CD4-positive, alpha-beta T cell treated with Interferon alpha-2 for 1 hour (primary cell): ENCODE measurements around the gene TUBB6.

ENCODE experiments used
- DNase-seq, 2 donors: peaks; one replicate each; pipeline ENCODE4 v3.0.0-alpha.2; 2020 to 2022

TUBB6 gene

DNA sequence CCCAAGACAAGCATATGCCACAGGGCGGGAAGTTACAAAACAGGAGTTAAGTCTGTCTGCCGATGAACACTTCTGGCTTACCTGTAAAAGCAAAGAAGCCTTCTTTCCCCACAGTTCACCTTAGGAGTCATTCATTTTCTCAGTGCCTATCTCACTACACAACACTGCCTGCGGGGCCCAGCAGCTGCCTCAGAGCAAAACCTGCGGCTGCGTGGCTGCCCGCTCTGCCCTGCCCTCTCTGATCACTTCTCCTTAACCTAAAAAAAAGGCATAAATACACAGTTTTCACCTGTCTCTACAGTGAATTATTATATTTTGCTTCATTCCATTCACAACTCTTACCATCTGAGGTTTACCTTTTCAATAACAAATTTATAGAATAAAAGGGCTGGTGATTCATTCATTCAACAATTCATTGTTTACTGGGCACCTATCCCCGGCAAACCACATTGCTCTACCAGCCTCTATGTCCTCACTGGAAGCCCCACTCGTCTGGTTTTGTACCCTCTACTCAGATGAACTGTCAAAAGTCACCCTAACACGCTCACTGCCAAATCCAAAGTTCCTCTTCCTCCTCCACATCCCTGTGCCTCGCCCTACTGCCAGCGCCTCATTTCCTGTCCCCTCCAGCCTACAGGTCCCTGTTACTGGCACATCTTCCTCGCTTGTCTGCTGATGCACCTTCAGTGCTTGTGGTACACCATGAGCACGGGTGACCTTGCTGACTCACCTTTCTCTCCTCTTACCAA, 37.6 kb downstream of the TUBB6 start:
- DNase-seq = no peak

DNA sequence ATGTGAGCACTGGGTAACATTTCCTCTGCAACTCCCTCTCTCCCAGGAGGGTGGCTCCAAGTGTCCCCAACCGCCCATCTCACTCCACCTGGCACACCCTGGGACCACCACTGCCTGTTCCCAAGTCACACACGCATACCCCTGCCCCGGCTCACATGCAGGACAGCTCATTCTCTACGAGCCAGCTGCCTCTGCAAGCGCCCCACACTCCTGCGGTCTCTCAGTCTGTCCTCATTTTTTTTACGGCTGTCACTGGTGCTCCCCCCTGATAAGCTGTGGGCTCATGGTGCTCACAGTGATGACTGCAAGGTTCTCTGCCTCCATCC, 38.2 kb downstream of the TUBB6 start:
- no peak for DNase-seq

DNA sequence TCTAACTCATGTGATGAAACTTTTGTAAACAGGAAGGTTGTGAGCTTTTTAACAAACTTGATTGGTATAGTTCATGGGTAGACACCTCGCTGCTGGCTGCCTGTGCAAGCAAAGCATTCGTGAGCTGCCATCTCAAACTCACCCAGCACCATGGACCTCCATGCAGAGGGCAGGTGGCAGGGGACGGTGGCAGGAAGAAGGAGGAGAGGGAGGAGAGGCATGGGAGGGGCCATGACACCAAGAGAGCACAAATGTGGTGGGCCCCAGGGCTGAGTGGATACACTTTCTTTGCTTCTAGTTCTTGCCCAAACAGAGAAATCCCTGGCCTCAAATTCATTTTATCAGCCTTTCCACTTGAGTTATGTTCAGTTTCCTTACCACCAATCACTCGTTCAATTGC, 39.9 kb downstream of the TUBB6 start:
- no peak for DNase-seq

DNA sequence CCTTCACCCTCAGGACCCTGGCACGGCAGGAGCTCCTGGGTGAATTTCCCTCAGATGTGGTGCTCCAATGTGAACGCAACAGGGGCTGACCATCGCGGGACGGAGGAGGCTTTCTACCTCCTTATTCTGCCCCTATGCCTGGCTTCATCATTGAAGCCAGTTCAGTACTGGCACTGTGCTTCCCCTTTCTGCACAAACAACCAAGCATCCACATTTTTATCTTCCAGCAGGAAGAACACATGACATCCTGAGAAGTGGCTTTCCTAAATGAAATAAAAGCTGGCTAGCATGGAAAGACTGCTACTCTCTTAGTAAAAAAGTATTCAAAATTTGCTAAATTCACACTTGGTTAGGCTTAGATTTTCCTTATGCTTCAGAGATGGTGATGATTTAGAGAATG, 44.1 kb downstream of the TUBB6 start:
- no peak for DNase-seq

DNA sequence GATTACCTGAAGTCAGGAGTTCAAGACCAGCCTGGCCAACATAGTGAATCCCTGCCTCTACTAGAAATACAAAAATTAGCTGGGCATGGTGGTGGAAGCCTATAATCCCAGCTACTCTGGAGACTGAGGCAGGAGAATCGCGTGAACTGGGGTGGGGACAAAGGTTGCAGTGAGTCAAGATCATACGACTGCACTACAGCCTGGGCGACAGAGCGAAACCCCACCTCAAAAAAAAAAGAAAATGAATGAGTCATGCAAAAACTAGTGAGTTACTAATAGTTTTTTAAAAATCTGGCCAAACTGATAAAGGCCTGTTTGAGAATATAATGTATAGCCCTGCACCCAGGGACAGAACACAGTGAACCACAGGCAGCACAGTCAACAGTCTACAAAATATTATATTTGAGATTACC, 51.5 kb downstream of the TUBB6 start:
- no peak for DNase-seq

DNA sequence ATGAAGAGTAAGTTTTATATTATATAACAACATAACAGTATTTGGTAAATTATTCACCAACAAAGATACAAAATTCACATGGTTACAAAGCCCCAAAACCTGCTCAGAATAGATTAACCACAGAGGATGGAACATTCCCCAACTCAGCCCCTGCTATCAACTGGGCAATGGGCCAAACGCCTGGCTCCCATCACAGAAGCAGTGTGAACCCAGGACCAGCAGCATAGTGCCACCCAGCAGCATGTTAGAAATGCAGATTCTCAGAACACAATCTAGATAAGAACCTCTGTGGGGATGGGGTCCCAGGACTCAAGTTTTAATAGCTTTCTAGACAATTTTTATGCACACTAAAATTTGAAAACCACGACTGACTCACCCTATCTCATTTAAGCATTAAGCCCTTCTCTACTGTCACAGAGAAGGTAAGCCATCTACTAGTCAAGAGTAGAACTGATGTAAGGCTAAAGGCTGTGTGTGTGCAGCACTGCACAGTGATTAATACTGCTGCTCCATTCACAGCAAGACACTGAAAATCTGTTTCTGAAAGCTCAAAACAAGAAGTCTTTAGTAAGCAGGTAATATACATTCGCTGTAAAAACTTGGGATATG, 53.8 kb downstream of the TUBB6 start:
- DNase-seq = no peak

DNA sequence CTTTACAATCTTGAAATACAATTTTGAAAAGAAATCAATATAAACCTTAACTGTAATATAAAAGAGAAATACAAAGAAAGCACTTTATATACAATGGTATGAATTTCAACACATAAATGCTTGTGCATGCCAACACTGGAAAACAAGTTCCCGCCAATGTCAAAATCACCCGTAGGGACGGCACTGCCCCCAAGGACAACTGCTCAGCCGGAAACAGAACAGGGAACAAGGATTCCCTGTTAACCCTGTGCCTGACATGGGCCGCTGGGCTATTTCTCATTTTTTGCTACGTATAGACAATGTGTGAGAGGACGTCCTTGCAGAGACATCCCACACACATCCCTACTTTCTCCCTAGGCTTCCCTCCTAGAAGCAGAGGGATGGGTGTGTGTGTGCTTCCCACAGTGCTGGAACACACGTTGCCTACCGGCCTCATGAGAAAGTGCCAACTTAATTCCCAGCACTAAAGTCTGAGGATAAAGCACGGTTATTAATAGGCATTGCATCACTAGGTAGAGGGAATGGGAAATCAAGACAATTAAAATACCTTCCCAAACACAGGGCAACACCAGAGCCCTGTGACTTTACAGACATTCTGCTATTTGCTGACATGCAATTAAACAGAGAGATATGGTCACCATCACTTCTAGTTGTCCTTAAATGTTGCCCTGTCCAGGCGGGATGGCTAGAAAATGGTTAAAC, 54.6 kb downstream of the TUBB6 start:
- DNase-seq = no peak

DNA sequence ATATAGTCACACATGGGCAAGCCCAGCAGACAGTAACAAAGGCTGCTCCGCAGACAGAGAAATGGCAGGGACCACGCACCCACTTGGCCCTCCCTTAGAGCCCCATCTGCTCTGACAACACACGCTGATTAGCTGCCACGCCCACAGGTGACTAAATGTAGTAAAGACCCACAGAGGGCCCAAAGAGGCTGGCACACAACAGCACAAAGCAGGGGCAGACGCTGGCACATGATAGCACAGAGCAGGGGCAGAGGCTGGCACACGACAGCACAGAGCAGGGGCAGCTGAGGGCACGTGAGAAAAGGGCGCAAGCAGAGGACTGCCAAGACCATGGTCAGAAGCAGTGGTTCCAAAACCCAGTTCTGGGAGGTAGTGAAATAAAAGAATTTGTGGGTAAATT, 58.3 kb downstream of the TUBB6 start:
- no peak for DNase-seq

DNA sequence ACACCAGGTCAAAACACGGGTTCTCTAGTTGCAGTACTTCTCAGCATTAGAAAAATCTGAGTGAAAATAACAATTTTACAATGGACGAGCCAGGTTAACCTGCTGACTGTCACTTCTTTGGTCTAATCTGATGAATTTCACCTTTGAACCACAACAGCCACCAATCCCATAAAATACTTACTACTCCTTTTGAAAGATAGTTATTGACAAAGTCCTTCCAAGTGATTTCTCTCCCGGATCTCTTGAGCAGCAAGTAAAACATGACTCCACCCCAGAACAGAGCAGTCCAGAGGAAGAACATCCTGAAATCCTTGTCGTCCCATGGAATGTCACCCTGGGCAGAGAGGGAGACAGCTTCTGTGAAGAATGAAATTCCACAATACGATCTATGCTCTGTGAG, 58.7 kb downstream of the TUBB6 start:
- no peak for DNase-seq

DNA sequence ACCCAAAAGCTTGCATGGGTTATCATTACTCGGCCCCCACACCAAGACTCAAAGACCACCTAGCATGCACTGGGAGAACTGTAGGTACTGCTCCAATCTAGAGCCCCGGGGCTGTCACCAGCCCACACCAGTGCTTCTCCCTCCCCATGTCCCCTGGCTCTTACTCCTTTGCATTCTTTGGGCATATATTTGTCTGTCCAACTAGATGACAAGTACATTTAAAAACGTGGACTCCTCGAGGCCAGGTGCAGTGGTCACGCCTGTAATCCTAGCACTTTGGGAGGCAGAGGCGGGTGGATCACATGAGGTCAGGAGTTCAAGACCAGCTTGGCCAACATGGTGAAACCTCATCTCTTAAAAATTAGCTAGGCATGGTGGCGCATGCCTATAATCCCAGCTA, 61.2 kb downstream of the TUBB6 start:
- DNase-seq = no peak

DNA sequence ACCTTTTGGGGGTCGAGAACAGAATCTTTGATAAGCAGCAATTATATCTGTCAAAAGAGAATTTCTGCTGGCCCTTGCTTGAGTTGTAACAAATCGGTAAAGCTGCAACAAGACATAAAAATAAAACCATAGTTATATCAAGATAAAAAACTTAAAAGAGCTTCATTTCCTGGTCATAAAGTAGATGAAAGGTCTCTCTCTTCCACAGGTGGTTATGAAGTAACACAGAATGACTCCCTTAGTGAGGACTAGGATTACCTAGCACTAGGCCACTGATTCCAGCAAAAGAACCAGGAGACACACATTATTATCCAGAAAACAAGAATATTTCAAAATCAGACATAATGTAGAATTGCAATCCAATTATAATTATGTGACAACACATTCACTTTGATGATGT, 63.5 kb downstream of the TUBB6 start:
- no peak for DNase-seq

DNA sequence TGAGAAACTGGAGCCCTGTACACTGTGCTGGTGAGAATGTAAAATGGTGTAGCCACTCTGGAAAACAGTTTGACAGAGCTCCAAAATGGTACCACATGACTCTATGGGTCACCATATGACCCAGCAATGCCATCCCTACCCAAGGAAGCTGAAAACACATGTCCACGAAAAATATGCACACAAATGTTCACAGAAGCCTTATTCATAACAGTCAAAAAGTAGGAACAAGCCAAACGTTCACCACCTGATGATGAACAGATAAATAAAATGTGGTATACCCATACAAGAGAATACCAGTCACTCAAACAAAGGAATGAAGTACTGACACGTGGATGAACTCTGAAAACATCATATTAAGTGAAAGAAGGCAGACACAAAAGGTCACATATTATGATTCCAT, 64.4 kb downstream of the TUBB6 start:
- DNase-seq = no peak

DNA sequence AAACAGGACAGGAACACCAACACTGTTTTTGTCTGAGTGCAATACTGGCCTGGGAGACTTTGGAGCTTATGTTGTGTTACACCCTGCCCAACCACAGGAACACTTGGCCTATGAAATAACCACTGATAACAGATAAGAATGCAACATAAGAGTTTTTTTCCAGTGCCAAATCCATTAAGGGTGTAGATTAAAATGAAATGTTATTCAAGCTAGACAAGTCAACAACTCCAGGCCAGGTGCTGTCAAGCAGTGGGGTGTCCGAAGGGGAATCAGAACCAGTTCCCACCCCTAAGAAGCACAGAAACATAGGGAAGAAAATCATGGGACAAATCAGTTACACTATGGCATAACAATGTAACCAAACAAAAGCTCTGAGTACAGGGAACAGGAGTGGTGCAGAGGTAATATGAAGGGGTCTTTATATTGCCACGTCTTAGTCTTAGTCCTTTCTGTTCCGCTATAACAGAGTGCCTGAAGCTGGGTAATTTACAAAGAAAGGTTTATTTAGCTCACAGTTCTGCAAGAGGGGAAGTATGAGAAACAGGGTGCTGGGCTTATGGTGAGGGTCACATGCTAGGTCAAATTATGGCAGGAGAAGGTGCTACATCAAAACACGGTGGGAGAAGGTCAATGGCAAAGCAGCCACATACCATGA, 65.2 kb downstream of the TUBB6 start:
- no peak for DNase-seq

DNA sequence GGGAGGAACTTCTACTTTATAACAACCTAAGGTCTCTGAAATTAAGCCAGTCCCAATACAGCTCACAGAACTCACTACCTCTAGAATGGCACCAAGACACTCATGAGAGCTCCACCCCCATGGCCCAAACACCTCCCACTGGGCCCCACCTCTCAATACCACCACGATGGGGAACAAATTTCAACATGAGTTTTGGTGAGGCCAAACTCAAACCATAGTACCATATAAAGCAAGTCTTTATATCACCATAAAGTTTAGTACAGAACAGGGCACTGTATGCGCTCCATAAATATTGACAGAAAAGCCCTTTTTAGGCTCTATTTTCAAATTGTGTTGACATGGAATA, 65.7 kb downstream of the TUBB6 start:
- no peak for DNase-seq

DNA sequence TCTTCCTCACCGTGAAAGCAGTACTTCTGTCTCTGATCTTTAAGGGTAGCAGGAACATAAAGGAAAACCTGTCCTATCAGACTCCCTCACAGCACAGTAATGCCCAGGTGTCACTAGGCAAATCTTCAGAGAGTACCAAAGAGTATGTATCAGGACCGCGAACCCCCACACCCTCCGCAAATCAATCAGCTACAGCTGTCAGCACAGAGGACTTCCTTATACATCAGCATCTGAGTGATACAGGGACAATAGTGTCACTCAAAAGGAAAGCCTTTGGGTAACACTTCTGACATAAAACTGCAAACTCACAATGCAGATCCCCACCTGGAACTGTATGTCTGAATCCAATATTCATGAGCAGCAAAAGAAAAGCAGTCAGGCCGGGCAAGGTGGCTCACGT, 66.4 kb downstream of the TUBB6 start:
- no peak for DNase-seq
